Upper lobe of right lung (tissue), 1 donor: Measurements from ENCODE around the gene RAB17. TPM values are rescaled to one million over a fixed set of nuclear protein-coding genes. Genes with fewer than 3 reads are reported as not detected.

Experiments
- ATAC-seq: fragments of 200-7000 bp; cut with Tn5 transposase; one replicate; pipeline ENCODE4 v1.9.1; 2020; ENCODE audit warnings: mild to moderate bottlenecking, moderate library complexity
- DNase-seq: peaks from one replicate; pipeline ENCODE4 v3.0.0-alpha.2; 2020
- H3K27ac ChIP-seq: fragments of 200-600 bp; one replicate; pipeline ENCODE4 v1.8.0; 2022
- H3K27me3 ChIP-seq: fragments of 200-600 bp; one replicate; pipeline ENCODE4 v1.8.0; 2022; ENCODE audit warnings: mild to moderate bottlenecking
- H3K36me3 ChIP-seq: fragments of 200-600 bp; one replicate; pipeline ENCODE4 v1.8.0; 2022
- H3K4me1 ChIP-seq: fragments of 200-600 bp; one replicate; pipeline ENCODE4 v1.8.0; 2022
- H3K4me3 ChIP-seq: fragments of 200-600 bp; one replicate; pipeline ENCODE4 v1.8.0; 2022; ENCODE audit warnings: mild to moderate bottlenecking
- H3K9me3 ChIP-seq: fragments of 200-600 bp; one replicate; pipeline ENCODE4 v1.8.0; 2022
- intact Hi-C: fragments of 100-400 bp; cut with DNase I; formaldehyde crosslinking; loops from one replicate; pipeline ENCODE4 v1.11.0; 2022
- total RNA-seq: library from RNA; stranded (reverse); fragmentation: NEBNext Ultra II Directional; extraction: Animal tissue kit (Norgen Biotek cat#: 25700); gene quantifications from one replicate; pipeline ENCODE4 v1.2.1, GENCODE V29; 2021
- TF ChIP-seq, protein P1 (sequence below): fragments of 200-600 bp; IDR thresholded peaks from one replicate; pipeline ENCODE4 v1.8.0; 2022; ENCODE audit warnings: antibody characterized with exemption
- donor health status: DM: no; HTN: yes; CAD: no; lungs with severe emphysema.

RAB17 gene
- total RNA-seq, 1 donor from 2014 or later: 50.9 TPM

DNA sequence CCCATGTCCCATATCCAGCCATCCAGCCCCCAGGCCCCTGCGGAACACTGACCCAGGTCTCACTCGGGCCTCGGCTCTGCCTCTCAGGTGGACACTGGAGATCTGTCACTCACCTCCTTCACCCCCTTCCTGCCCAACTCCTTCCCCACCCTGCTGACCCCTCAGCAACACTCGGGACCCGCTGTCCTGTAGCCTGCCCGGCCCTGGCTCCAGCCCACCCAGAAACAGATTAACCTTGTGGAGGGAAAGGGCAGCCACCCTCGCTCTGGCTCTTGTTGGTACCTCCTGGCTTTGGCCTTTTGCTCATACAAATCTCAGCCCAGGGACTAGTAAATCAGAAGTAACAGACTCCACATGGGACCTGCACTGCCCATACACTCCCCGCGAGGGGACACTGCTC lies 53.9 kb downstream of the RAB17 start:
- ATAC-seq (no peak), DNase-seq (no peak)
- Histone ChIP-seq H3K4me1 (peaks cover 4% of the 10 kb centered on the region), H3K36me3 (peaks cover 49% of the 10 kb centered on the region), H3K27ac (no peak overlapping the region), H3K9me3 (no peaks in the 10 kb centered on the region), H3K4me3 (no peak overlapping the region), H3K27me3 (no peaks in the 10 kb centered on the region)
- intact Hi-C loops: no loop called here
- TF ChIP-seq, protein P1, sequence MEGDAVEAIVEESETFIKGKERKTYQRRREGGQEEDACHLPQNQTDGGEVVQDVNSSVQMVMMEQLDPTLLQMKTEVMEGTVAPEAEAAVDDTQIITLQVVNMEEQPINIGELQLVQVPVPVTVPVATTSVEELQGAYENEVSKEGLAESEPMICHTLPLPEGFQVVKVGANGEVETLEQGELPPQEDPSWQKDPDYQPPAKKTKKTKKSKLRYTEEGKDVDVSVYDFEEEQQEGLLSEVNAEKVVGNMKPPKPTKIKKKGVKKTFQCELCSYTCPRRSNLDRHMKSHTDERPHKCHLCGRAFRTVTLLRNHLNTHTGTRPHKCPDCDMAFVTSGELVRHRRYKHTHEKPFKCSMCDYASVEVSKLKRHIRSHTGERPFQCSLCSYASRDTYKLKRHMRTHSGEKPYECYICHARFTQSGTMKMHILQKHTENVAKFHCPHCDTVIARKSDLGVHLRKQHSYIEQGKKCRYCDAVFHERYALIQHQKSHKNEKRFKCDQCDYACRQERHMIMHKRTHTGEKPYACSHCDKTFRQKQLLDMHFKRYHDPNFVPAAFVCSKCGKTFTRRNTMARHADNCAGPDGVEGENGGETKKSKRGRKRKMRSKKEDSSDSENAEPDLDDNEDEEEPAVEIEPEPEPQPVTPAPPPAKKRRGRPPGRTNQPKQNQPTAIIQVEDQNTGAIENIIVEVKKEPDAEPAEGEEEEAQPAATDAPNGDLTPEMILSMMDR: no peak

GRCh38 chr2:237536083-237536415 lies 54.5 kb downstream of the RAB17 start:
- H3K9me3 ChIP-seq: no peaks in the 10 kb centered on the region
- H3K27me3 ChIP-seq: no peaks in the 10 kb centered on the region
- no peak overlapping the region for H3K4me3 ChIP-seq
- DNase-seq (no peak), ATAC-seq (no peak)
- no peak overlapping the region for H3K27ac ChIP-seq
- peaks cover 44% of the 10 kb centered on the region for H3K36me3 ChIP-seq
- H3K4me1 ChIP-seq: peaks cover 4% of the 10 kb centered on the region
- intact Hi-C loops: no loop called here
- TF ChIP-seq, protein P1: no peak

GRCh38 chr2:237535385-237536082 lies 55.0 kb downstream of the RAB17 start:
- H3K27me3 ChIP-seq: no peaks in the 10 kb centered on the region
- no peak for DNase-seq
- H3K27ac ChIP-seq: no peak overlapping the region
- H3K36me3 ChIP-seq: peaks cover 39% of the 10 kb centered on the region
- intact Hi-C loops: no loop called here
- no peak overlapping the region for H3K4me3 ChIP-seq
- no peak for ATAC-seq
- no peaks in the 10 kb centered on the region for H3K9me3 ChIP-seq
- TF ChIP-seq, protein P1: no peak
- H3K4me1 ChIP-seq: peaks cover 2% of the 10 kb centered on the region

DNA sequence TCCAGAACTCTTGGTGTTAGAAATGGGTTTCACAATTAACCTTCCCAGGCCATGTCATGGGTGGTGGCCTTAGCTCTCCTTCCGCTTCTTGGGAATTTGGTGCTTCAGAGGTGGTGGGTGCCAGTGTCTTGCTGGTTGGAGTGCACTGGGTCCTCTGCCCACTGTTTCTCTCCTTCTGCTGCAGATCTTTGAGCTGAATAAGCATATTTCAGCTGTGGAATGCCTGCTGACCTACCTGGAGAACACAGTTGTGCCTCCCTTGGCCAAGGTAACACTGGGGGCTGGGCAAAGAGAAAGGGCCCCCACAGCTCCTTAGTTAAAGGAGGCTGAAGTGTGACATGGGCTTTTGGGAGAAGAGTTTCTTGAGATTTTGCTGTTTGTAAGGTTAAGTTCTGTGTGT lies 56.2 kb downstream of the RAB17 start:
- Histone ChIP-seq H3K27ac (no peak overlapping the region), H3K9me3 (no peaks in the 10 kb centered on the region), H3K36me3 (peaks cover 32% of the 10 kb centered on the region), H3K4me3 (no peak overlapping the region), H3K4me1 (no peaks in the 10 kb centered on the region), H3K27me3 (no peaks in the 10 kb centered on the region)
- DNase-seq (no peak), ATAC-seq (no peak)
- TF ChIP-seq, protein P1: no peak
- intact Hi-C loops: no loop called here

GRCh38 chr2:237533668-237534161 lies 56.8 kb downstream of the RAB17 start:
- Histone ChIP-seq H3K36me3 (peaks cover 34% of the 10 kb centered on the region), H3K4me3 (no peak overlapping the region), H3K4me1 (no peaks in the 10 kb centered on the region), H3K27ac (no peak overlapping the region), H3K27me3 (no peaks in the 10 kb centered on the region), H3K9me3 (no peaks in the 10 kb centered on the region)
- DNase-seq: no peak
- intact Hi-C loops: no loop called here
- TF ChIP-seq, protein P1: no peak
- ATAC-seq: peak; percentile 10
